Spleen (tissue), 11 donors: ENCODE measurements around the gene CARMIL3. TPM values are rescaled to one million over a fixed set of nuclear protein-coding genes. Genes with fewer than 3 reads are reported as not detected.

Experiments
- DNase-seq: peaks from one replicate; pipeline ENCODE4 v3.0.0-alpha.2; 2020
- H3K27ac ChIP-seq, 8 donors: fragments of 200-600 bp; sonication (generic) in 7 of 8; 1 replicate in 4 of 8; 2 replicates in 4 of 8; pipeline versions ENCODE4 v1.5.0 to v1.8.0; 2016 to 2021; ENCODE audit warnings: inconsistent platforms in 4 of 8, mild to moderate bottlenecking in 4 of 8, moderate library complexity in 1 of 8
- H3K27me3 ChIP-seq, 7 donors: fragments of 200-600 bp; sonication (generic) in 6 of 7; replicated peaks in 1 of 7; 1 replicate in 4 of 7; 2 replicates in 3 of 7; pipeline versions ENCODE4 v1.5.0 to v1.8.0; 2016 to 2021; ENCODE audit warnings: inconsistent platforms in 3 of 7, mild to moderate bottlenecking in 1 of 7
- H3K36me3 ChIP-seq, 6 donors: fragments of 200-600 bp; sonication (generic) in 5 of 6; 1 replicate in 4 of 6; 2 replicates in 2 of 6; pipeline versions ENCODE4 v1.5.0 to v1.8.0; 2016 to 2021; ENCODE audit warnings: inconsistent platforms in 2 of 6
- H3K4me1 ChIP-seq, 6 donors: fragments of 200-600 bp; sonication (generic) in 5 of 6; 1 replicate in 3 of 6; 2 replicates in 3 of 6; pipeline versions ENCODE4 v1.5.0 to v1.8.0; 2016 to 2021; ENCODE audit warnings: inconsistent platforms in 3 of 6
- H3K4me3 ChIP-seq, 8 donors: fragments of 200-600 bp; sonication (generic) in 7 of 8; 1 replicate in 4 of 8; 2 replicates in 4 of 8; pipeline versions ENCODE4 v1.5.0 to v1.8.0; 2016 to 2021; ENCODE audit warnings: inconsistent platforms in 4 of 8, mild to moderate bottlenecking in 4 of 8, moderate library complexity in 2 of 8
- H3K9me3 ChIP-seq, 8 donors: fragments of 200-600 bp; sonication (generic) in 7 of 8; 1 replicate in 4 of 8; 2 replicates in 4 of 8; pipeline versions ENCODE4 v1.5.0 to v1.8.0; 2016 to 2021; ENCODE audit warnings: inconsistent platforms in 4 of 8
- POLR2A ChIP-seq, 3 donors: fragments of 450-650 bp; IDR thresholded peaks; one replicate each; pipeline ENCODE4 v1.5.1; 2017; ENCODE audit warnings: antibody characterized with exemption in 3 of 3, mild to moderate bottlenecking in 1 of 3
- POLR2AphosphoS5 ChIP-seq, 3 donors: sonication (generic); formaldehyde crosslinking; IDR thresholded peaks; one replicate each; pipeline ENCODE4 v1.5.1; 2017; ENCODE audit warnings: antibody characterized with exemption in 3 of 3
- WGBS, 5 donors: extraction: QIAGEN DNeasy Blood & Tissue Kit in 3 of 5; methylation state at CpG; one replicate each; pipeline versions ENCODE4 v1.1.5 to v1.1.7; 2013 to 2018; 5-methylcytosine and 5-hydroxymethylcytosine counted together
- intact Hi-C: fragments of 100-400 bp; cut with DNase I; formaldehyde crosslinking; loops from one replicate; pipeline ENCODE4 v1.15.0; 2023; ENCODE audit warnings: low total_unique reads
- polyA plus RNA-seq, 3 donors: library from polyadenylated mRNA; stranded (reverse); fragments of 200-250 nt; gene quantifications; one replicate each; pipeline ENCODE4 v1.2.1, GENCODE V29; 2013
- total RNA-seq, 7 donors: library from RNA; depleted of rRNA in 3 of 7; stranded (reverse); fragments of >200 nt in 3 of 7; fragmentation: NEBNext Ultra II Directional in 4 of 7; extraction: Animal tissue kit (Norgen Biotek cat#: 25700) in 4 of 7; gene quantifications; one replicate each; pipeline versions ENCODE4 v1.1.0 to v1.2.1, GENCODE V29; 2016 to 2021
- TF ChIP-seq, protein P1 (sequence below), 11 experiments: fragments of 200-600 bp in 7 of 11; fragments of 450-650 bp in 4 of 11; sonication (generic) in 4 of 11; IDR thresholded peaks in 8 of 11; conservative IDR thresholded peaks in 3 of 11; 1 replicate in 7 of 11; 2 replicates in 4 of 11; pipeline versions ENCODE4 v1.4.0 to v1.8.0; 2016 to 2021; ENCODE audit warnings: antibody characterized with exemption in 11 of 11, inconsistent platforms in 4 of 11, mild to moderate bottlenecking in 1 of 11
- donor health status: healthy with polysubstance abuse.
- donor health status: DM: no; HTN: no; CAD: no; lungs with moderate emphysema.
- donor health status: DM: no; HTN: no; CAD: no.
- donor health status: Bipolar disorder and iron deficiency.
- donor health status: healthy.
- donor health status: DM: no; HTN: no; CAD: no.
- donor health status: DM: yes; HTN: yes; CAD: no.

Gene CARMIL3
- total and polyA plus RNA-seq, 10 donors: 0.39 to 3.2 (median 1.4) TPM

- no peak for DNase-seq
- Histone ChIP-seq H3K4me3 (peak overlapping the region; percentile 46 to 85 (median 76)), H3K27ac (peak overlapping the region; percentile 97 to 100 (median 98)), H3K36me3 (peaks cover 3 to 19% (median 14%) of the 10 kb centered on the region in 6 donors), H3K27me3 (no peaks in the 10 kb centered on the region), H3K4me1 (peaks cover 28 to 69% (median 59%) of the 10 kb centered on the region in 6 donors), H3K9me3 (no peaks in the 10 kb centered on the region)
- intact Hi-C loops: no loop called here
- TF ChIP-seq, protein P1, sequence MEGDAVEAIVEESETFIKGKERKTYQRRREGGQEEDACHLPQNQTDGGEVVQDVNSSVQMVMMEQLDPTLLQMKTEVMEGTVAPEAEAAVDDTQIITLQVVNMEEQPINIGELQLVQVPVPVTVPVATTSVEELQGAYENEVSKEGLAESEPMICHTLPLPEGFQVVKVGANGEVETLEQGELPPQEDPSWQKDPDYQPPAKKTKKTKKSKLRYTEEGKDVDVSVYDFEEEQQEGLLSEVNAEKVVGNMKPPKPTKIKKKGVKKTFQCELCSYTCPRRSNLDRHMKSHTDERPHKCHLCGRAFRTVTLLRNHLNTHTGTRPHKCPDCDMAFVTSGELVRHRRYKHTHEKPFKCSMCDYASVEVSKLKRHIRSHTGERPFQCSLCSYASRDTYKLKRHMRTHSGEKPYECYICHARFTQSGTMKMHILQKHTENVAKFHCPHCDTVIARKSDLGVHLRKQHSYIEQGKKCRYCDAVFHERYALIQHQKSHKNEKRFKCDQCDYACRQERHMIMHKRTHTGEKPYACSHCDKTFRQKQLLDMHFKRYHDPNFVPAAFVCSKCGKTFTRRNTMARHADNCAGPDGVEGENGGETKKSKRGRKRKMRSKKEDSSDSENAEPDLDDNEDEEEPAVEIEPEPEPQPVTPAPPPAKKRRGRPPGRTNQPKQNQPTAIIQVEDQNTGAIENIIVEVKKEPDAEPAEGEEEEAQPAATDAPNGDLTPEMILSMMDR (IDR thresholded peaks at IDR 0.05 in 8 of 11, conservative IDR thresholded peaks at IDR 0.05 in 3 of 11): no peak
- TF ChIP-seq POLR2A (IDR thresholded peaks at IDR 0.05): no peak
- TF ChIP-seq POLR2AphosphoS5 (IDR thresholded peaks at IDR 0.05): no peak
- WGBS, 5 donors: 17 to 22% (median 20%) methylated on average over 15 of the region's 15 CpGs
Measured at GRCh38 chr14:24113379-24113800, 61.6 kb downstream of the CARMIL3 start.

GRCh38 chr14:24113801-24114531 lies 62.2 kb downstream of the CARMIL3 start:
- H3K36me3 ChIP-seq: peaks cover 3 to 25% (median 20%) of the 10 kb centered on the region in 6 donors
- no peaks in the 10 kb centered on the region for H3K27me3 ChIP-seq
- H3K4me3 ChIP-seq: peak overlapping the region; percentile 46 to 85 (median 76)
- peak; percentile 96 for DNase-seq
- 0% methylated on average over 38 to 42 of the region's 42 CpGs for WGBS, 5 donors
- intact Hi-C loops: no loop called here
- peaks cover 27 to 68% (median 55%) of the 10 kb centered on the region in 6 donors for H3K4me1 ChIP-seq
- peak in 1 of 3 donors; percentile 82 for TF ChIP-seq POLR2A (IDR thresholded peaks at IDR 0.05)
- peak; percentile 64 to 94 (median 85) for TF ChIP-seq POLR2AphosphoS5 (IDR thresholded peaks at IDR 0.05)
- TF ChIP-seq, protein P1 (IDR thresholded peaks at IDR 0.05 in 8 of 11, conservative IDR thresholded peaks at IDR 0.05 in 3 of 11): no peak
- H3K9me3 ChIP-seq: no peaks in the 10 kb centered on the region
- H3K27ac ChIP-seq: peak overlapping the region; percentile 97 to 100 (median 98)

- DNase-seq: peak; percentile 99
- 0% methylated on average over 38 to 65 of the region's 65 CpGs for WGBS, 5 donors
- Histone ChIP-seq H3K4me1 (peaks cover 23 to 64% (median 47%) of the 10 kb centered on the region in 6 donors), H3K36me3 (peaks cover 3 to 33% (median 28%) of the 10 kb centered on the region in 6 donors), H3K27ac (peak within 1 kb of the TSS; percentile 97 to 100 (median 98)), H3K27me3 (no peaks in the 10 kb centered on the region), H3K4me3 (peak within 1 kb of the TSS; percentile 60 to 85 (median 76)), H3K9me3 (no peaks in the 10 kb centered on the region)
- intact Hi-C loops: no loop called here
- TF ChIP-seq POLR2A (IDR thresholded peaks at IDR 0.05) (peak in 2 of 3 donors; percentile 6 to 42), POLR2AphosphoS5 (IDR thresholded peaks at IDR 0.05) (peak; percentile 91 to 98 (median 93))
- TF ChIP-seq, protein P1 (IDR thresholded peaks at IDR 0.05 in 8 of 11, conservative IDR thresholded peaks at IDR 0.05 in 3 of 11): peak in 4 of 11 experiments; percentile 4 to 28 (median 17)
Measured at GRCh38 chr14:24114532-24115421, 63.0 kb downstream of the CARMIL3 start, which contains the start of the genes DCAF11 and NRL. Gene DCAF11, plus strand, starts transcription at chr14:24114777. Its CDS starts 818 bp downstream, at chr14:24115595. Gene NRL, minus strand, starts transcription at chr14:24114949. Its CDS starts 32,101 bp downstream, at chr14:24082848.
